Measurements from ENCODE around the gene RFT1.

The RFT1 gene

GRCh38 chr3:53170325-53171063 is 40.3 kb upstream of the RFT1 start:
- Histone ChIP-seq H2BK12ac (ENCODE audit: low read length) (no peak overlapping the region), H3K4ac (ENCODE audit: low read depth, low read length) (no peak overlapping the region), H3K9ac (ENCODE audit: low read length) (no peak overlapping the region), H4K8ac (ENCODE audit: low read depth, low read length) (no peak overlapping the region), H3K14ac (ENCODE audit: low read length) (no peak overlapping the region), H4K91ac (ENCODE audit: low read depth, low read length) (no peak overlapping the region), H3K4me3 (ENCODE audit: low read depth, low read length) (no peak overlapping the region), H2BK120ac (ENCODE audit: insufficient read depth, low read length, poor library complexity) (no peak overlapping the region), H2AK5ac (ENCODE audit: low read length) (no peak overlapping the region), H3K36me3 (ENCODE audit: control insufficient read depth in 1 of 2, insufficient read depth in 2 of 2, low read length in 2 of 2) (no peaks in the 10 kb centered on the region), H3K9me3 (ENCODE audit: insufficient read depth, low read depth, low read length) (peaks cover 4% of the 10 kb centered on the region), H3K23ac (ENCODE audit: low read length) (no peak overlapping the region), H2BK5ac (ENCODE audit: low read depth, low read length, poor library complexity) (no peak overlapping the region), H3K79me2 (ENCODE audit: control insufficient read depth, insufficient read depth, low read length, poor library complexity) (no peaks in the 10 kb centered on the region), H3K27ac (ENCODE audit: low read depth, low read length) (no peak overlapping the region), H2AFZ (ENCODE audit: insufficient read depth, low read length, poor library complexity) (no peak overlapping the region), H4K12ac (ENCODE audit: low read depth, low read length) (no peak overlapping the region), H3K79me1 (ENCODE audit: low read length) (no peaks in the 10 kb centered on the region), H3K4me2 (ENCODE audit: low read length) (no peak overlapping the region), H3K4me1 (ENCODE audit: control insufficient read depth in 1 of 2, insufficient read depth in 2 of 2, low read length in 2 of 2) (peaks cover 16 to 25% of the 10 kb centered on the region in 2 experiments), H3K18ac (ENCODE audit: low read length) (peak overlapping the region; percentile 10), H3K27me3 (ENCODE audit: insufficient read depth, low read length) (no peaks in the 10 kb centered on the region)
- WGBS (ENCODE audit: extremely low coverage, insufficient coverage, insufficient read length), result no CpG with 5 or more reads among the region's 17 CpGs
- DNase-seq, result peak in 1 of 2 donors; percentile 18

GRCh38 chr3:53169832-53170324 is 39.6 kb upstream of the RFT1 start:
- peaks cover 16 to 25% of the 10 kb centered on the region in 2 experiments for H3K4me1 ChIP-seq (ENCODE audit: control insufficient read depth in 1 of 2, insufficient read depth in 2 of 2, low read length in 2 of 2)
- H3K18ac ChIP-seq (ENCODE audit: low read length), result no peak overlapping the region
- no peak overlapping the region for H4K91ac ChIP-seq (ENCODE audit: low read depth, low read length)
- no CpG with 5 or more reads among the region's 9 CpGs for WGBS (ENCODE audit: extremely low coverage, insufficient coverage, insufficient read length)
- H3K4ac ChIP-seq (ENCODE audit: low read depth, low read length), result no peak overlapping the region
- peak overlapping the region; percentile 14 for H4K8ac ChIP-seq (ENCODE audit: low read depth, low read length)
- H3K27me3 ChIP-seq (ENCODE audit: insufficient read depth, low read length), result no peaks in the 10 kb centered on the region
- H2AFZ ChIP-seq (ENCODE audit: insufficient read depth, low read length, poor library complexity), result no peak overlapping the region
- H4K12ac ChIP-seq (ENCODE audit: low read depth, low read length), result no peak overlapping the region
- H3K4me2 ChIP-seq (ENCODE audit: low read length), result no peak overlapping the region
- H3K23ac ChIP-seq (ENCODE audit: low read length), result no peak overlapping the region
- H3K14ac ChIP-seq (ENCODE audit: low read length), result peak overlapping the region; percentile 5
- no peak overlapping the region for H3K9ac ChIP-seq (ENCODE audit: low read length)
- no peak overlapping the region for H2BK12ac ChIP-seq (ENCODE audit: low read length)
- no peak overlapping the region for H2BK5ac ChIP-seq (ENCODE audit: low read depth, low read length, poor library complexity)
- no peaks in the 10 kb centered on the region for H3K36me3 ChIP-seq (ENCODE audit: control insufficient read depth in 1 of 2, insufficient read depth in 2 of 2, low read length in 2 of 2)
- no peak overlapping the region for H2AK5ac ChIP-seq (ENCODE audit: low read length)
- no peak overlapping the region for H3K4me3 ChIP-seq (ENCODE audit: low read depth, low read length)
- no peak overlapping the region for H2BK120ac ChIP-seq (ENCODE audit: insufficient read depth, low read length, poor library complexity)
- no peaks in the 10 kb centered on the region for H3K79me2 ChIP-seq (ENCODE audit: control insufficient read depth, insufficient read depth, low read length, poor library complexity)
- peaks cover 4% of the 10 kb centered on the region for H3K9me3 ChIP-seq (ENCODE audit: insufficient read depth, low read depth, low read length)
- no peak overlapping the region for H3K27ac ChIP-seq (ENCODE audit: low read depth, low read length)
- H3K79me1 ChIP-seq (ENCODE audit: low read length), result no peaks in the 10 kb centered on the region
- DNase-seq, result no peak

DNA sequence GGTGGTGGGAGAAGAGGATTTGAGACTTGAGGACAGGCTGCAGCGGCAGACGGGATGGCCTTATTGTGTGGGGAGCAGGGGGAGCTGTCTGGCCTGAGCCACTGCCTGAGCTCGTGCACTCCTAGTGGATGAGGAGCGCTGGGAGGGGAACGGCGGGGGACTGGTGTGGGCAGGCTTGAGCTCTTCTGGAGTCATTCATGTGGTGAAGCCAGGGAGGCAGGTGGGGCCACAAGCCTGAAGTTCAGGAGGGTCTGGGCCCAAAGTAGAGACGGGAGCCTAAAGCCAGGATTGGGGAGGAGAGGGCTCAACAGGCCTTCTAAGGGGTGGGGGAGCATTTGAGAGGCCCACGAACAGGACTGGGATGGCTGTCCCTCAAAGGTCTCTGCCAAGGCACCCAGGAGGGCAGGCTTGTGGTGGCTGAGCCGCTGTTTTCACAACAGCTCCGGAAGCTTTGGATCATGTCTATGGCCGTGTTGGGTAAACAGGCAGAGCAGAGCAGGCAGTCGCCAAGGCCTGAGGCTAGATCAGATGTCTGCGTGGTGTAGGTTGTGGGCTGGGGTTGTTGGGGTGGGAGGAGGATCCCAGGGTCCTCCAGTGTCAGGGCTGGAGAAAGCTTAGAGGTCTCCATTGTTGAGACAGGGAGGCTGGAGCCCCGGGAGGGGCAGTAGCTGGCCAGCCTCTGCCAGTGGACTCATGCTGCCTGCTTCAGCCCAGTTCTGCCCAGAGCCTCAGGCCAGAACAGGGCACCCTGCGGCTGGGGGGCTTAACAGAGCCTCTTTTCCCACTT is 39.0 kb upstream of the RFT1 start:
- Histone ChIP-seq H2BK120ac (ENCODE audit: insufficient read depth, low read length, poor library complexity) (no peak overlapping the region), H4K8ac (ENCODE audit: low read depth, low read length) (peak overlapping the region; percentile 14), H3K18ac (ENCODE audit: low read length) (no peak overlapping the region), H3K79me2 (ENCODE audit: control insufficient read depth, insufficient read depth, low read length, poor library complexity) (no peaks in the 10 kb centered on the region), H3K36me3 (ENCODE audit: control insufficient read depth in 1 of 2, insufficient read depth in 2 of 2, low read length in 2 of 2) (no peaks in the 10 kb centered on the region), H3K27me3 (ENCODE audit: insufficient read depth, low read length) (no peaks in the 10 kb centered on the region), H3K9ac (ENCODE audit: low read length) (no peak overlapping the region), H2AFZ (ENCODE audit: insufficient read depth, low read length, poor library complexity) (no peak overlapping the region), H3K79me1 (ENCODE audit: low read length) (no peaks in the 10 kb centered on the region), H3K27ac (ENCODE audit: low read depth, low read length) (no peak overlapping the region), H3K4me2 (ENCODE audit: low read length) (no peak overlapping the region), H2BK12ac (ENCODE audit: low read length) (no peak overlapping the region), H4K12ac (ENCODE audit: low read depth, low read length) (no peak overlapping the region), H3K4me1 (ENCODE audit: control insufficient read depth in 1 of 2, insufficient read depth in 2 of 2, low read length in 2 of 2) (peaks cover 16 to 25% of the 10 kb centered on the region in 2 experiments), H3K4ac (ENCODE audit: low read depth, low read length) (no peak overlapping the region), H3K23ac (ENCODE audit: low read length) (no peak overlapping the region), H3K4me3 (ENCODE audit: low read depth, low read length) (no peak overlapping the region), H2AK5ac (ENCODE audit: low read length) (no peak overlapping the region), H4K91ac (ENCODE audit: low read depth, low read length) (no peak overlapping the region), H2BK5ac (ENCODE audit: low read depth, low read length, poor library complexity) (no peak overlapping the region), H3K9me3 (ENCODE audit: insufficient read depth, low read depth, low read length) (peaks cover 4% of the 10 kb centered on the region), H3K14ac (ENCODE audit: low read length) (peak overlapping the region; percentile 5)
- no peak for DNase-seq
- no CpG with 5 or more reads among the region's 15 CpGs for WGBS (ENCODE audit: extremely low coverage, insufficient coverage, insufficient read length)

DNA sequence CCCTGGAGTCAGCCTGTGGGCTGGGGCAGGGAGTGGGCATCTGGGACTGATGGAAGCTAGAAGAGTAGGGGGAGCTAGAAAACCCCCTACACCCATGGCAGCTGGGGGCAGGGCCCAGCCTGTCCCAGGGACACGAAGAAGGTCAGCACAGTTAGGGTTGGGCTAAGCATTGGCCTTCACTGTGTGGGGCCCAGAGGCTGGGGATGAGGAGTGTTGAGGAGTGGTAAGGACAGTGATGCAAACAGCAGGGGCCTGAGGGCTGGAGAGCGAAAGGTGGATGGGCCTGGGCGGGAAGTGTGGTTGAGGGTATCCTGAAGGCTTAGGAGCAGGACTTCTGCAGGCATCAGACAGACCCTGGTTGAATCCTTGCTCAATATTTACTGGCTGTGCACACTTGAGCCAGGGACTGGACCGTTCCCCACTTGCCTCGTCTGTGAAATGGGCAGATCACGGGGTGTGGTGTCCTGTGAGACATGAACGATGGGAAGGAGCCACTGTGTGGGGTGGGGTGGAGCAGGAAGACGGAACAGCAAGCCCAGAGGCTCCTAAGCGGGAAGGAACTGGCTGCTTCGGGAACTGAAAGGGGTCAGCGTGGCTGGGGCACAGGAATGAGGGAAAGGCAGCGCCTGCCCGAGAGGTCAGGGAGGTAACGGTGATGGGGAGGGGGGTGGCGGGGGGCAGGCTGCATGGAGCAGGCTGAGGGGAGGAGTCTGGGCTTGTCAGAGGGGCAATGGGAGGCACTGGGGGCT is 38.1 kb upstream of the RFT1 start:
- peaks cover 4% of the 10 kb centered on the region for H3K9me3 ChIP-seq (ENCODE audit: insufficient read depth, low read depth, low read length)
- peaks cover 16 to 25% of the 10 kb centered on the region in 2 experiments for H3K4me1 ChIP-seq (ENCODE audit: control insufficient read depth in 1 of 2, insufficient read depth in 2 of 2, low read length in 2 of 2)
- H4K8ac ChIP-seq (ENCODE audit: low read depth, low read length), result no peak overlapping the region
- H3K79me2 ChIP-seq (ENCODE audit: control insufficient read depth, insufficient read depth, low read length, poor library complexity), result no peaks in the 10 kb centered on the region
- H3K18ac ChIP-seq (ENCODE audit: low read length), result no peak overlapping the region
- H4K91ac ChIP-seq (ENCODE audit: low read depth, low read length), result no peak overlapping the region
- H3K4me2 ChIP-seq (ENCODE audit: low read length), result no peak overlapping the region
- no peaks in the 10 kb centered on the region for H3K36me3 ChIP-seq (ENCODE audit: control insufficient read depth in 1 of 2, insufficient read depth in 2 of 2, low read length in 2 of 2)
- H2BK12ac ChIP-seq (ENCODE audit: low read length), result no peak overlapping the region
- no peak overlapping the region for H2BK120ac ChIP-seq (ENCODE audit: insufficient read depth, low read length, poor library complexity)
- no peak overlapping the region for H3K14ac ChIP-seq (ENCODE audit: low read length)
- no peak overlapping the region for H2AFZ ChIP-seq (ENCODE audit: insufficient read depth, low read length, poor library complexity)
- H3K79me1 ChIP-seq (ENCODE audit: low read length), result no peaks in the 10 kb centered on the region
- no peak overlapping the region for H4K12ac ChIP-seq (ENCODE audit: low read depth, low read length)
- no CpG with 5 or more reads among the region's 15 CpGs for WGBS (ENCODE audit: extremely low coverage, insufficient coverage, insufficient read length)
- no peak overlapping the region for H3K23ac ChIP-seq (ENCODE audit: low read length)
- no peak overlapping the region for H3K9ac ChIP-seq (ENCODE audit: low read length)
- DNase-seq, result no peak
- H2BK5ac ChIP-seq (ENCODE audit: low read depth, low read length, poor library complexity), result no peak overlapping the region
- no peak overlapping the region for H3K4ac ChIP-seq (ENCODE audit: low read depth, low read length)
- no peak overlapping the region for H3K27ac ChIP-seq (ENCODE audit: low read depth, low read length)
- H3K4me3 ChIP-seq (ENCODE audit: low read depth, low read length), result no peak overlapping the region
- no peaks in the 10 kb centered on the region for H3K27me3 ChIP-seq (ENCODE audit: insufficient read depth, low read length)
- H2AK5ac ChIP-seq (ENCODE audit: low read length), result no peak overlapping the region
